Activated CD4-positive, alpha-beta T cell treated with anti-CD3 and anti-CD28 coated beads for 24 hours (primary cell): ENCODE measurements around the gene KRT4.
"Not testable (repeated sequence)": the region's sequence is repeated elsewhere in the genome, so short reads cannot be mapped to it uniquely, and the experiment has no call there.

Experiments
- DNase-seq, 2 donors: peaks; one replicate each; pipeline ENCODE4 v3.0.0-alpha.2; 2020; ENCODE audit warnings: low read depth in 2 of 2

The KRT4 gene

DNA sequence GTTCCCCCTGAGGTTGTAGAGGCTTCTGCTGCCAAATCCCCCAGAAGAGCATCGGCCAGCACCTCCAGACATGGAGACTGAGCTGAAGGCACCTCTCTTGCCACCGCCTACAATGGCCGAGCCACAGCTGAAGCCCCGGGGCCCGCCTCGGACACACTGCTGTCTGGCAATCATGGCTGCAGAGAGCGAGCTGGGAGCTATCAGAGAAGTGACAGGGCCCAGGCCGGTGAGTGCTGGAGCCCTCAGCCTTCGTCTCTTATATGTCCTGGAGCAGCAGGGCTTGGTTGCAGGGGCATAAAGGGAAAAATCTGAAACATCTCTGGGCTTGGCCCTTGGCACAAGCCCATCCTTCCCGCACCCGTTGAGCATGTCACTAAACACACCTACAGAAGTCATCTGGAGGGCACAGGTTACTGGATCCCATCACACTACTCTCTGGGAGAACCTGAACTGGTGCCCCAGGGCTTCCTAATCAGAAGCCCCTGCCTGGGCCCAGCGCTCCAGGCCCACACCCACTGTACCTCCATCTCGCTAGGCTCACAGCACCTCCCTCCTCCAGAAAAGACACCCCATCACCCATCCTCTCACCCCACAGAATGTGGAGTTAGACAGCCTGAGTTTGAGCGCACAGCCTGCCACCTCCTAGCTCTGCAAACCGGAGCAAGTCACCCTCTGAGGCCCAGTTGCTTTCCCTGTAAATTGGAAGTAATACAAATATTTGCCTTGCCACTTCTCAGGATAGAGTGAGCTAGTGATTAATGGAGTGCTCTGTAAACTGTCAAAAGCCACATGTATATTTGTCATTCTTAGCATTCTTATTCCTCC, at the start of gene KRT4:
Gene KRT4 (minus strand): TSS at position 232 of the 825 bp plus-strand sequence. CDS start 58 bp downstream, at position 174.
- DNase-seq, result no peak

DNA sequence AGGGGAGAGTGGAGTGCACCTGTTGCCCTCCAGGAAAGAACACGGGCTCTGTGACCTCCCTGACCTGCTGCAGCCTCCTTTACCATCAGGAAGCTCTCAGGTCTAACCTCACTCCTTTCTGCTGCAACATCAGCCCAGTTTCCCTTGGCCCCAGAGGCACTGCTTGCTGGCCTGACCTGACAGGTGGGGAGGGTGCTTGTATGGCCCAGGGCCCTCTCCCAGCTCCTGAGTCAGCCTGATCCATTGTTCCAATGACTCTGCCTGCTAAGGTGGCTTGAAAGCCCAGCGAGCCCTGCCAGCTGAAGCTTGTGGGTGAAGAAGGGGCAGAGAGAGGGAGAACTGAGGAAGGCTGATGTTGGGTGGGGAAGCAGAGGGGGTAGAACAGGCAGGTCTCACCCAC, 48.1 kb upstream of the KRT4 start:
- DNase-seq, result no peak

- no peak for DNase-seq
Measured at GRCh38 chr12:52861511-52861910, 47.6 kb upstream of the KRT4 start.

GRCh38 chr12:52860102-52860823, 46.3 kb upstream of the KRT4 start:
- DNase-seq, result no peak

DNA sequence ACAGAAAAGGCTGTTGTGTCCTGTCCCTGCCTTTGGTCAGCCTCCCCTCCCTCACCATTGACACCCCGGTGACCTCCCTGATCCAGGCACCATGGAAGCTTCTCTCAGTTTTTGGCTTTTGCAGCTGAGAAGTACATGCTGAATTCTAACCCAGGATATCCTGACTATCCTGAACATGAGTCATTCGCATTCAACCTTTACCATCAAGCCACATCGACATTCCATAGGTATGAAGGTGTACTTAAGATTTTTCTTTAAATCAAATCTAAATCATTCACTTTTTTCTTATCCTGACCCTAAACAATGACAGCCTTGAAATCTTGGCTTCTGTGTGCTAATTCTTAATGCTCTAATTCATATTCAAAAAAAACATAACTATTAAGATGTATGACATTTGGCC, 43.6 kb upstream of the KRT4 start:
- no peak for DNase-seq

- DNase-seq, result no peak
Measured at GRCh38 chr12:52856787-52857186, 42.9 kb upstream of the KRT4 start.

DNA sequence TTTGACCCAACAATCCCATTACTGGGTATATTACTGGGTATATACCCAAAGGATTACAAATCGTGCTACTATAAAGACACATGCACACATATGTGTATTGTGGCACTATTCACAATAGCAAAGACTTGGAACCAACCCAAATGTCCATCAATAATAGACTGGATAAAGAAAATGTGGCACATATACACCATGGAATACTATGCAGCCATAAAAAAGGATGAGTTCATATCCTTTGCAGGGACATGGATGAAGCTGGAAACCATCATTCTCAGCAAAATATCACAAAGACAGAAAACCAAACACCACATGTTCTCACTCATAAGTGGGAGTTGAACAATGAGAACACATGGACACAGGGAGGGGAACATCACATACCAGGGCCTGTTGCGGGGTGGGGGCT, 42.2 kb upstream of the KRT4 start:
- DNase-seq, result not testable (repeated sequence)

DNA sequence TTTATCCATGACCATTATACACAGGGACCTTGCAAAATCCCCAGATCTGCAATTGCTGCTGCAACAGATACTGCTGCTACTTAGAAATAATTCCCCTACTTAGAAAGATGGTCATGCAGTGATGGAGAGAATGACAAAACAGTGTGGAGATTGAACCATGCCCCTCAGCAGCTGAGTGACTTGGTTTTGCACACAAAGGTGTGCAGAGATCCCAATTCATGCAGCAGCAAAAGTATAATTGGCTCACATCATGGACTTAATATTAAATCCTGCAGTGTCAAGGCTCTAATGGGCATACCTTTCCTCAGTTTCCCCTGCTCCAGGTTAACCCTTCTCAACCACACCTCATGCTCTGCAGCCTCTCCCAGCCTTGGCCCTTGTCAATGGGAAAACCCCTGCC, 37.9 kb upstream of the KRT4 start:
- DNase-seq, result no peak

- no peak for DNase-seq
Measured at GRCh38 chr12:52850681-52851080, 36.8 kb upstream of the KRT4 start.

GRCh38 chr12:52849511-52849910, 35.6 kb upstream of the KRT4 start:
- no peak for DNase-seq

DNA sequence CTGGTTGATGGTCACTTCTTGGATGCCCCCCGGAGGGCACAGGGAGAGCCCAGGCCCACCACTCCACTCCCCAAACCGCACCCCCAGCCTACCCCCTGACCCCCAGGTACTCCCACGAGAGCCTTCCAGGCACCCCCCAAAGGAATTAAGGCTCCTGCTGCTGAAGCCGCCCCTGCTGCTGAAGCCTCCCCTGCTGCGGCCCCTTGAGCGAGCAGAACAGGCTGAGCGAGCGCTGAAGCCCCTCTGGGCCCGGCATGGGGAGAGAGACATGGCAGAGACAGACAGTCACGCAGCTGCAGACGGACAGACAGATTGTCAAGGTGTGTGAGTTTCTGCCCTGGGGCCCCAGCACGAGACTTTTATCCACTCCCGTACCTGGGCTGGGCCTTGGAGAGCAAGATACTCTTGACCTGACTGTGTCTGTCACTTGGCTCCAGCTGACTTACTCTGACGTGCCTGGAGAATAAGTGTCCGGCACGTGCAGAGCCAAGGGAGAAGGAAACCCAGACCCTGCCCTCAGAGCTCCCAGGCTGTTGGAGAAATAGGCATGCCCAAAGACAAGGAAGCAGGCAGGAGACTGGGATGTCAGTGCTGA, 34.8 kb upstream of the KRT4 start, which contains the start of gene KRT78:
Gene KRT78 (minus strand): TSS at position 334 of the 595 bp plus-strand sequence. CDS start 64 bp downstream, at position 270.
- DNase-seq, result no peak

- no peak for DNase-seq
Measured at GRCh38 chr12:52847335-52848102, 33.6 kb upstream of the KRT4 start.

GRCh38 chr12:52846356-52846970, 32.5 kb upstream of the KRT4 start:
- DNase-seq, result no peak

DNA sequence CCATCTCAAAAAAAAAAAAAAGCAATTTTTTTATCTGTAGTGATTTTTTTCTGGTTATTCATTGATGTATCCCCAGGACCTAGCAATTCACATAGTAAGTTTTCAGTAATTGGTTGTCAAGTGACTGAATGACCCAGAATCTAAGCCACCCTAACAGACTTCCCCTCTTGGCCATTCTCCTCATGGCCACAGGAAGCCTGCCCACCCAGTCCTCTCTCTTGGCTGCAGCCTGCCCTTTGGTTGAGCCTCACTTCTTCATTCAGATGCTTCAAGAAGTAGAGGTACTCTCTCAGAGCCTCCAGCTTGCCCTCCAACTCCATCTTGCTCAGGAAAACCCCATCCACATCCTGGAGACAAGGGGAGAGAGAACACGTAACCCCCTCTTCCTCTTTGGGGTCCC, 32.0 kb upstream of the KRT4 start:
- no peak for DNase-seq

DNA sequence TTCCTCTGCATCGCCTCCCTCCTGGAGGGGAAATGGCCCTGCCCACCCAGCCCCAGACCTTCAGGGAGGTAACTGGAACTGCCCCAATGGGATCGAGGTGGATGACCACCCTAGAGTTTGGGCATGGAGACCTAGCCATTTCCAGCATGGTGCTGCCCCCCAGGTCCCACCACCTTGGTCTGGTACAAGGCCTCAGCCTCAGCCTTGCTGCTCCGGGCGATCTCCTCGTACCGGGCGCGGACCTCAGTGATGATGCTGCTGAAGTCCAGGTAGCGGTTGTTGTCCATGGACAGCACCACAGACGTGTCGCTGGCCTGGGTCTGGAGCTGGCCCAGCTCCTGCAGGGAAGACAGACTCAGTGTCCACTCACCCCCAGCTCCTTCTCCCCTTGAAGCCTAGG, 30.5 kb upstream of the KRT4 start:
- no peak for DNase-seq

- DNase-seq, result no peak
Measured at GRCh38 chr12:52839436-52840105, 25.7 kb upstream of the KRT4 start.

DNA sequence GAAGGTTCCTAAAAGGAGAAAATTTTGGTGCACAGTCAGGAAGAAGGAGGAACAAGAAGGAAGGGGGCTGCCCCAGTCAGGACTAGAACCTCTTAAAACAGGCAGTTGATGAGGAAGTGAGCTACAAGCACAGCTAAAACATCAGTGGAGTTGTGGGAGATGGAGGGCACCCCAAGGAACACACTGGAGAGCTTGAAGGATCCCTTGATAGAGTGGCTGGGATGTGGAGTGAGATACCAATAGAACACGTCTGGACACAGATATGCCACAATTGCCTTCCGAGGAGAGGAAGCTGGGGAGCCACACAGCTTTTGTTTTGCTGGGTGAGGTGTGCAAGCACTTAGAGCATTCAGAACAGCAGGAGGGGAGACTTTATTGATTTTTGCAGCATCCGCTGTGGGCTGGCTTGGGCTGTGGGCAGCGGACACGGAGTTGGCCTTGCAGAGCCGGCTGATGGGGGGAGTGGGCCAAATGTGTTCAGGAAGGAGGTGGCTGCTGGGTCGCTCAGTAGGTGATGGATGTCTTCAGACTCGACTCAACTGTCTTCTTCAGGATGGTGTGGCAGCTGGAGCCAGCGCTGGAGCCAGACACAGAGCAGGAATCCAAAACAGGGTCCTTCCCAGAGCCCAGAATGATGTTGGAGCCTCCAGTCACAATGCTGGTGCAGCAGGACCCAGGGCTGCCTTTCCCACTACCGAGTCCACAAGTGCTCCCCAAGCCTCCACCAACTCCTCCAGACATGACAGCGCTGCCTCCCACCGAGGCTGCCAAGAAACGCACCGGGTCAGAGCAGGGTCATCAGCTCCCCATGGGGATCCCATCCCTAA, 24.9 kb upstream of the KRT4 start:
- no peak for DNase-seq

GRCh38 chr12:52837781-52838608, 24.1 kb upstream of the KRT4 start:
- DNase-seq, result no peak

DNA sequence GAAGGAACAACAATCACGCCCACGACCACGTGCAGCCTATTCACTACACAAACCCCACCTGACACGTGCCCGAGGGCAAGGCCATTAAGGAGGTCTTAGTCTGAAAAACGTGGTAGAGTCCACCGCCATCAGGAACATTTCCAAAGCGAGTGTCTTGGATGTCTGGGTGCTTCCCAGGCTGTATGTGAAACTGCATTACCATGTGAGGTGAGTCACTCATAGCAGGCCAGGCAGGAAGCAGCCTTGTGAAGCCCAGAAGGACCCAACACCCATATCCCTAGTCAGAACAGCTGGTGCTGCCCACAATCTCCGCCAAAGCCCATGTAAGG, 23.5 kb upstream of the KRT4 start:
- DNase-seq, result no peak
